Tibial nerve (tissue), 4 donors: Measurements from ENCODE around the gene ZBTB7C.

Source experiments
- EP300 ChIP-seq, 2 donors: sonication (generic); formaldehyde crosslinking; IDR thresholded peaks; one replicate each; pipeline ENCODE4 v1.6.1; 2017; ENCODE audit warnings: antibody characterized with exemption in 2 of 2, mild to moderate bottlenecking in 1 of 2
- POLR2A ChIP-seq, 2 donors: fragments of 450-650 bp; IDR thresholded peaks; one replicate each; pipeline ENCODE4 v1.6.1; 2017; ENCODE audit warnings: antibody characterized with exemption in 2 of 2, mild to moderate bottlenecking in 2 of 2, moderate library complexity in 2 of 2
- TF ChIP-seq, protein P1 (sequence below), 5 experiments: fragments of 200-600 bp in 3 of 5; fragments of 450-650 bp in 2 of 5; sonication (generic) in 3 of 5; IDR thresholded peaks; one replicate each; pipeline ENCODE4 v1.5.1; 2016 to 2019; ENCODE audit warnings: antibody characterized with exemption in 5 of 5, mild to moderate bottlenecking in 3 of 5, moderate library complexity in 2 of 5

DNA sequence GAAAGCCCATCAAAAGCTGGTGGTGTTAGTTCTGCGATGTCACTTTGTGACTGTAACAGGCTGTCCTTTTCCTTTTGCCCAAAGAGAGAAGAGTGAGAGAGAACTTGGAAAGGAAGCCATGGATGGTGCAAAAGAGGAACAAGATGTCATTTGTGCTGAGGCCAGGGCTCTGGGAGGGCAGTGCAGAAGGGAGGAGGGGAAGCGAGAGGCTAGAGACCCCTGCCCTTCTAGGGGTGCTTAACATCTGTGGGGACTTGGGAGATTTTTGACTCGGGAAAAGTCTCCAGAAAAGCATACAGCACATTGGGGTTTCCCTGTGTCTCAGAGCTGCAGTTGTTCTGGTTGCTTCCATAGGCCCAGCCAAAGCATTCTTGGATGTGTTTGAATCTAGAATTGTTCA is 49.6 kb downstream of the ZBTB7C start:
- TF ChIP-seq, protein P1, sequence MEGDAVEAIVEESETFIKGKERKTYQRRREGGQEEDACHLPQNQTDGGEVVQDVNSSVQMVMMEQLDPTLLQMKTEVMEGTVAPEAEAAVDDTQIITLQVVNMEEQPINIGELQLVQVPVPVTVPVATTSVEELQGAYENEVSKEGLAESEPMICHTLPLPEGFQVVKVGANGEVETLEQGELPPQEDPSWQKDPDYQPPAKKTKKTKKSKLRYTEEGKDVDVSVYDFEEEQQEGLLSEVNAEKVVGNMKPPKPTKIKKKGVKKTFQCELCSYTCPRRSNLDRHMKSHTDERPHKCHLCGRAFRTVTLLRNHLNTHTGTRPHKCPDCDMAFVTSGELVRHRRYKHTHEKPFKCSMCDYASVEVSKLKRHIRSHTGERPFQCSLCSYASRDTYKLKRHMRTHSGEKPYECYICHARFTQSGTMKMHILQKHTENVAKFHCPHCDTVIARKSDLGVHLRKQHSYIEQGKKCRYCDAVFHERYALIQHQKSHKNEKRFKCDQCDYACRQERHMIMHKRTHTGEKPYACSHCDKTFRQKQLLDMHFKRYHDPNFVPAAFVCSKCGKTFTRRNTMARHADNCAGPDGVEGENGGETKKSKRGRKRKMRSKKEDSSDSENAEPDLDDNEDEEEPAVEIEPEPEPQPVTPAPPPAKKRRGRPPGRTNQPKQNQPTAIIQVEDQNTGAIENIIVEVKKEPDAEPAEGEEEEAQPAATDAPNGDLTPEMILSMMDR (IDR thresholded peaks at IDR 0.05), result no peak
- TF ChIP-seq POLR2A (IDR thresholded peaks at IDR 0.05), result no peak
- no peak for TF ChIP-seq EP300 (IDR thresholded peaks at IDR 0.05)
